GM12874 (cell line): ENCODE data around the gene OCA2.

Source experiments
- CTCF ChIP-seq: IDR thresholded peaks from 2 replicates; pipeline ENCODE4 v1.5.1; 2011; ENCODE audit warnings: low read depth, mild to moderate bottlenecking, control low read depth, low read length, moderate library complexity; ENCODE audit not compliant: insufficient read depth

The OCA2 gene

DNA sequence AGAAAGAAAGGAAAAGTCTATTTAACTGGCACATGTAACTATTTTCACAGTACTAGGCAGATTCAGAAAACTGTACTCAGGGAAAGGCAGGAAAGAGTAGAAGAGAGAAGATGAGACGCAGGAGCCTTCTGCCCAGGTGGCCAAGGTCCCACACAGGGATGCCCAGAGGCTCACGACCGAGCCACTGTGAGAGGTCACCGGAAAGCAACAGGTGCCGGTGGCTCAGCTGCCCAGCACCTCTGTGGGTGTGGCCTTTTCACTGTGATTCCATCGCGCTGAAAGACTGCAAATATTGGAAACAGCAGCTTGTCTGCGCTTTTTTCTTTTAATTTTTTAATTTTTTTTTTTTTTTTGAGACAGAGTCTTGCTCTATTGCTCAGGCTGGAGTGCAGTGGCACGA, 226.8 kb downstream of the OCA2 start:
- TF ChIP-seq CTCF = no peak

GRCh38 chr15:27871902-27872260, 227.2 kb downstream of the OCA2 start:
- no peak for TF ChIP-seq CTCF

- TF ChIP-seq CTCF = no peak
Observed at GRCh38 chr15:27871078-27871901, 227.8 kb downstream of the OCA2 start.

DNA sequence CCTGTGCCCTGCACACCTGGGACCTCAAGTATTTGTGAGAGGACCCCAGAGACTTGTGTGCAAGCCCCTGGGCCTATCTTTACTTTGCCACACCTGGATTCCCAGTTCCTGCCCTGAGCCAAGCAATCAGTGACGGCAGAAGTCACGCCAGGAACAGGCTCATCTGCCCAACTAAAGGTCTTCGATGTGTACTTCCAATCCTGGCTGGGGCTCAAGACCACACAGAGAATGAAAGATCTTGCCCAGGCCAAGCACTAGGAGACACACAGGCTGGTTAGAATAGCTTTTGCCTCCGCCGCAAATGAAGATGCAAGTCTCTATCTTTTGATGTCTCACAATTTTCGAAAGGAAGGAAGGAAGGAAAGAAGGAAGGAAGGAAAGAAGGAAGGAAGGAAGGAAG, 228.8 kb downstream of the OCA2 start:
- TF ChIP-seq CTCF = no peak

DNA sequence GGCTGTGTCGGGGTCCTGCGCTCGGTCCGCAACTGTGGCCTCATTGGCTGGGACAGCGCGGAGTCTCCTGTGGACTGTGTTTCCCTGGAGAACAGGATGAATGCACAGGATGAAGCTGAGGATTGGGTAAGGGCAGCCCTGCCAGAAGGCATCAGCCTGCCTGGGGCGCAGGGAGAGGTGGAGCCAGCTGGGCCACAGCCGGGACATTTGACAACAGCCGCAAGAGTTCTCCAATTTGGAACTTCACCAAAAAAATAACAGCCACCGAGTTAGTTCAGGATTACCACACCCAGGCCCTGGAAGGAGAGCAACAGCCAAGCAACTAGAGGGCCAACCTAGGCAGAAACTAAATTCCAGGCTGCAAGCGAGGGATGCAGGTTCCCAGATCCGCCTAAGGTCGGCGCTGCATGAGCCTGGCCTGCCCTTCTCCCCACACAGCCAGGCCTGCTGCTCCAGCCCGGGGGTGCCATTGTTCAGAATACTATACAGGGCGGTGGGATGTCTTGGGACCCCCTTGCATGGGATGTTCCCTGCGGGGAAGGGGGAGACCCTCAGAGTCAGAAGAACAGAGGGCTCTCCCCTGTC, 229.3 kb downstream of the OCA2 start:
- no peak for TF ChIP-seq CTCF

DNA sequence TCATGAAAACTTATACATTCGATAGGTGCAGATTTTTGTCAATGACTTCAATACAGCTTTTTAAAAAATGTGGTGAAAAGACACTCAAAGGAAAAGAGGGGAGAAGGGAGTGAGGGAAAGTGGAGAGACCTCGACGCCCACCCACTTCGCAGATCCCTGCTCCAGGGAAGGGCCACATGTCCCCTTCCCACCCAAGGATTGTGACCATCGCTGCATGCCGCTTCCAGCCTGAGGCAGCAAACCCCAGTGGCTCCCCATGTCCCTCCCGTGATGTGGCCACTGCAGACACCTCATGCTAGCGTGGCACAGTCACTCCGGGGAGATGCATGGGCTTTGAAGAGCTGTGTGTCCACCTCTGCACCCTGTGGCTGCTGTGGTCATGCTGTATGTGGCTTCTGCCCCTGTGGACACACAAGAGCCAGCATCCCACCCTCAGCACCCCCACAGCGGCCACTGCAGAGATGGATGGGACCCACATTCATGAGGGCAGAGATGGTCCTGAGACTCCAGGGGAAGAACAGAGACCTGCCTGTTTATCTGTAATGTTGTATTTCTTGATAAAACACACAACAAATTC, 230.2 kb downstream of the OCA2 start:
- no peak for TF ChIP-seq CTCF

GRCh38 chr15:27867861-27868260, 231.3 kb downstream of the OCA2 start:
- TF ChIP-seq CTCF = no peak
